GM12878 (cell line): ENCODE results near the gene STARD13. TPM values are rescaled to one million over a fixed set of nuclear protein-coding genes. Genes with fewer than 3 reads are reported as not detected.
A peak's percentile ranks its signal among the peaks of the same experiment; 100 is the strongest.

Experiments used
- BHLHE40 ChIP-seq, 2 experiments: fragments of 450-650 bp in 1 of 2; IDR thresholded peaks; 2 replicates each; pipeline ENCODE4 v1.6.1; 2011 to 2017; ENCODE audit warnings: low read depth in 2 of 2, borderline replicate concordance in 1 of 2, improper control_type of control experiment in 1 of 2, low read length in 1 of 2, mild to moderate bottlenecking in 1 of 2
- CREM ChIP-seq: IDR thresholded peaks from 2 replicates; pipeline ENCODE4 v1.6.1; 2014; ENCODE audit warnings: antibody characterized with exemption, low read depth
- E4F1 ChIP-seq: fragments of 450-650 bp; IDR thresholded peaks from 2 replicates; pipeline ENCODE4 v1.6.1; 2018; ENCODE audit warnings: borderline replicate concordance, mild to moderate bottlenecking; ENCODE audit not compliant: partially characterized antibody
- SMAD5 ChIP-seq: IDR thresholded peaks from 2 replicates; pipeline ENCODE4 v1.6.1; 2016; ENCODE audit warnings: antibody characterized with exemption, low read depth
- SPI1 ChIP-seq: IDR thresholded peaks from 2 replicates; pipeline ENCODE4 v1.6.1; 2011; ENCODE audit warnings: low read depth, mild to moderate bottlenecking, low read length, moderate library complexity, borderline replicate concordance; ENCODE audit not compliant: insufficient read depth
- USF1 ChIP-seq: IDR thresholded peaks from 2 replicates; pipeline ENCODE4 v1.6.1; 2011; ENCODE audit warnings: borderline replicate concordance, low read depth, mild to moderate bottlenecking, moderate library complexity, mixed read lengths, low read length; ENCODE audit not compliant: insufficient read depth; ENCODE audit errors: extremely low read length
- ZNF687 ChIP-seq: fragments of 450-650 bp; IDR thresholded peaks from 2 replicates; pipeline ENCODE4 v1.6.1; 2017; ENCODE audit warnings: mild to moderate bottlenecking, moderate library complexity
- polyA plus RNA-seq, 11 experiments: library from polyadenylated mRNA; depleted of rRNA in 4 of 11; unstranded in 6 of 11; stranded (reverse) in 5 of 11; fragments of >200 nt; fragmentation: Nextera tagmentation in 4 of 11; fragmentation: Illumina TruSeq in 1 of 11; extraction: Ambion mirVana in 4 of 11; extraction: Trizol in 1 of 11; gene quantifications; 1 replicate in 1 of 11; 2 replicates in 10 of 11; pipeline versions ENCODE4 v1.2.1 to v1.2.3, GENCODE V29; 2011 to 2016; ENCODE audit warnings: inconsistent platforms in 2 of 11, missing spikeins in 2 of 11, low read depth in 1 of 11
- total RNA-seq, 4 experiments: library from RNA; depleted of rRNA in 3 of 4; stranded (reverse); fragments of >200 nt in 3 of 4; fragmentation: Illumina TruSeq in 1 of 4; extraction: Trizol in 1 of 4; gene quantifications; 2 replicates each; pipeline versions ENCODE4 v1.2.1 to v1.2.3, GENCODE V29; 2013 to 2021

Gene STARD13
- total and polyA plus RNA-seq, 10 of the 15 experiments (the other 5 are each of a cell fraction or from before 2014, with no cell fraction given), result 4.0 to 41.6 (median 10.1) TPM

- TF ChIP-seq E4F1 (no peak), CREM (0 out of 2 replicates have a peak, but pooled peaks have one; percentile 12), SMAD5 (no peak), ZNF687 (peak; percentile 60; the same call in 1 of the 2 replicates), BHLHE40 (IDR thresholded peaks at IDR 0.05; ENCODE audit: borderline replicate concordance in 1 of 2, low read depth in 2 of 2, low read length in 1 of 2) (no peak), USF1 (no peak), SPI1 (peak; percentile 85)
- TF ChIP-seq, all 136 proteins: peak for 8
Measured at GRCh38 chr13:33207615-33207961, 78.0 kb downstream of the STARD13 start (continued).
